Endothelial cell of umbilical vein (primary cell): ENCODE measurements around the gene TOM1L2.

Experiments
- EZH2 ChIP-seq: IDR thresholded peaks from 2 replicates; pipeline ENCODE4 v1.6.1; 2012; ENCODE audit warnings: borderline replicate concordance, low read depth, mild to moderate bottlenecking, moderate library complexity, low read length, inconsistent platforms; ENCODE audit not compliant: severe bottlenecking
- JUN ChIP-seq: IDR thresholded peaks from 2 replicates; pipeline ENCODE4 v1.6.1; 2011; ENCODE audit warnings: borderline replicate concordance, low read depth; ENCODE audit not compliant: insufficient read length, insufficient read depth
- POLR2A ChIP-seq: IDR thresholded peaks from 2 replicates; pipeline ENCODE4 v1.6.1; 2012; ENCODE audit warnings: low read depth, mild to moderate bottlenecking, control low read depth, low read length
- POLR2AphosphoS5 ChIP-seq: IDR thresholded peaks from 2 replicates; pipeline ENCODE4 v1.6.1; 2012; ENCODE audit warnings: low read depth, mild to moderate bottlenecking, control low read depth, low read length, moderate library complexity; ENCODE audit not compliant: insufficient read depth
- TF ChIP-seq, protein P1 (sequence below), 2 donors: IDR thresholded peaks; 1 replicate in 1 of 2; 2 replicates in 1 of 2; pipeline ENCODE4 v1.5.1; 2011; ENCODE audit warnings: low read length in 2 of 2, mild to moderate bottlenecking in 2 of 2, moderate library complexity in 2 of 2, control low read depth in 1 of 2, inconsistent platforms in 1 of 2, low read depth in 1 of 2; ENCODE audit not compliant: insufficient read depth in 1 of 2; ENCODE audit errors: extremely low read depth in 1 of 2

DNA sequence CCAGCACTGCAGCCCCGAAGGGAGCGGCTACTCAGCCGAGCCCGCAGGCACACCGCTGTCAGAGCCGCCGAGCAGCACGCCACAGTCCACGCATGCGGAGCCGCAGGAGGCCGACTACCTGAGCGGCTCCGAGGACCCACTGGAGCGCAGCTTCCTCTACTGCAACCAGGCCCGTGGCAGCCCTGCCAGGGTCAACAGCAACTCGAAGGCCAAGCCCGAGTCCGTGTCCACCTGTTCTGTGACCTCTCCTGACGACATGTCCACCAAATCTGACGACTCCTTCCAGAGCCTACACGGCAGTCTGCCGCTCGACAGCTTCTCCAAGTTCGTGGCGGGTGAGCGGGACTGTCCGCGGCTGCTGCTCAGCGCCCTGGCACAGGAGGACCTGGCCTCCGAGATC is 177.8 kb downstream of the TOM1L2 start:
- TF ChIP-seq POLR2AphosphoS5 (no peak), POLR2A (no peak), JUN (no peak), EZH2 (no peak)
- TF ChIP-seq, protein P1, sequence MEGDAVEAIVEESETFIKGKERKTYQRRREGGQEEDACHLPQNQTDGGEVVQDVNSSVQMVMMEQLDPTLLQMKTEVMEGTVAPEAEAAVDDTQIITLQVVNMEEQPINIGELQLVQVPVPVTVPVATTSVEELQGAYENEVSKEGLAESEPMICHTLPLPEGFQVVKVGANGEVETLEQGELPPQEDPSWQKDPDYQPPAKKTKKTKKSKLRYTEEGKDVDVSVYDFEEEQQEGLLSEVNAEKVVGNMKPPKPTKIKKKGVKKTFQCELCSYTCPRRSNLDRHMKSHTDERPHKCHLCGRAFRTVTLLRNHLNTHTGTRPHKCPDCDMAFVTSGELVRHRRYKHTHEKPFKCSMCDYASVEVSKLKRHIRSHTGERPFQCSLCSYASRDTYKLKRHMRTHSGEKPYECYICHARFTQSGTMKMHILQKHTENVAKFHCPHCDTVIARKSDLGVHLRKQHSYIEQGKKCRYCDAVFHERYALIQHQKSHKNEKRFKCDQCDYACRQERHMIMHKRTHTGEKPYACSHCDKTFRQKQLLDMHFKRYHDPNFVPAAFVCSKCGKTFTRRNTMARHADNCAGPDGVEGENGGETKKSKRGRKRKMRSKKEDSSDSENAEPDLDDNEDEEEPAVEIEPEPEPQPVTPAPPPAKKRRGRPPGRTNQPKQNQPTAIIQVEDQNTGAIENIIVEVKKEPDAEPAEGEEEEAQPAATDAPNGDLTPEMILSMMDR (IDR thresholded peaks at IDR 0.05; ENCODE audit: extremely low read depth in 1 of 2, insufficient read depth in 1 of 2, low read depth in 1 of 2, low read length in 2 of 2), result no peak
